IMR-90 (cell line): ENCODE measurements around the gene ARHGAP18.

Experiments used
- CHD1 ChIP-seq: IDR thresholded peaks from 2 replicates; pipeline ENCODE4 v1.6.1; 2012; ENCODE audit warnings: low read depth, low read length, improper control_type of control experiment
- CTCF ChIP-seq: conservative IDR thresholded peaks from 2 replicates; pipeline ENCODE4 v1.5.1; 2012; ENCODE audit warnings: mild to moderate bottlenecking, low read depth, low read length, improper control_type of control experiment
- MAFK ChIP-seq: IDR thresholded peaks from 2 replicates; pipeline ENCODE4 v1.6.1; 2012; ENCODE audit warnings: low read depth, low read length, improper control_type of control experiment
- MXI1 ChIP-seq: IDR thresholded peaks from 2 replicates; pipeline ENCODE4 v1.6.1; 2012; ENCODE audit warnings: low read depth, mild to moderate bottlenecking, low read length, moderate library complexity, borderline replicate concordance
- POLR2A ChIP-seq: IDR thresholded peaks from 2 replicates; pipeline ENCODE4 v1.6.1; 2012; ENCODE audit warnings: mild to moderate bottlenecking, low read depth, low read length
- RAD21 ChIP-seq: IDR thresholded peaks from 2 replicates; pipeline ENCODE4 v1.6.1; 2012; ENCODE audit warnings: low read length, improper control_type of control experiment
- RFX5 ChIP-seq: IDR thresholded peaks from 2 replicates; pipeline ENCODE4 v1.8.0; 2012; ENCODE audit warnings: low read depth, mild to moderate bottlenecking, low read length, moderate library complexity
- USF2 ChIP-seq: fragments of 150-350 bp; IDR thresholded peaks from 2 replicates; pipeline ENCODE4 v1.6.1; 2017; ENCODE audit warnings: mild to moderate bottlenecking, antibody characterized with exemption, low read length, low read depth

GRCh38 chr6:129749749-129750120, 39.8 kb upstream of the ARHGAP18 start:
- TF ChIP-seq CTCF (no peak), POLR2A (no peak), MAFK (no peak), USF2 (no peak), MXI1 (no peak), RFX5 (no peak), CHD1 (no peak), RAD21 (no peak)
